GM12864 (cell line): ENCODE data around the gene BIRC6.

ENCODE experiments used
- DNase-seq: peaks from one replicate; pipeline ENCODE4 v3.0.0-alpha.2; 2011; ENCODE audit warnings: low read depth
- H3K4me3 ChIP-seq: 2 replicates; pipeline ENCODE4 v1.5.1; 2011; ENCODE audit warnings: mild to moderate bottlenecking, low read depth, low read length, control low read depth
- CTCF ChIP-seq: IDR thresholded peaks from 2 replicates; pipeline ENCODE4 v1.5.1; 2011; ENCODE audit warnings: low read depth, mild to moderate bottlenecking, moderate library complexity, low read length, control low read depth, inconsistent platforms; ENCODE audit errors: missing control alignments

Gene BIRC6

GRCh38 chr2:32464431-32464830 is 107.6 kb downstream of the BIRC6 start:
- H3K4me3 ChIP-seq: no peak overlapping the region
- no peak for TF ChIP-seq CTCF
- DNase-seq: no peak

GRCh38 chr2:32472605-32473004 is 115.8 kb downstream of the BIRC6 start:
- TF ChIP-seq CTCF: no peak
- no peak for DNase-seq
- H3K4me3 ChIP-seq: no peak overlapping the region

GRCh38 chr2:32474381-32474780 is 117.6 kb downstream of the BIRC6 start:
- no peak for TF ChIP-seq CTCF
- DNase-seq: no peak
- H3K4me3 ChIP-seq: no peak overlapping the region

- no peak overlapping the region for H3K4me3 ChIP-seq
- TF ChIP-seq CTCF: no peak
- no peak for DNase-seq
Measured at GRCh38 chr2:32478889-32479620, 122.2 kb downstream of the BIRC6 start.

GRCh38 chr2:32479993-32480392 is 123.2 kb downstream of the BIRC6 start:
- no peak for DNase-seq
- no peak overlapping the region for H3K4me3 ChIP-seq
- no peak for TF ChIP-seq CTCF

- TF ChIP-seq CTCF: no peak
- no peak overlapping the region for H3K4me3 ChIP-seq
- no peak for DNase-seq
Measured at GRCh38 chr2:32482471-32482870, 125.6 kb downstream of the BIRC6 start.

- DNase-seq: no peak
- no peak for TF ChIP-seq CTCF
- H3K4me3 ChIP-seq: no peak overlapping the region
Measured at GRCh38 chr2:32484937-32485336, 128.1 kb downstream of the BIRC6 start.
